A673 (cell line): ENCODE data around the gene MPEG1. TPM values are rescaled to one million over a fixed set of nuclear protein-coding genes. Genes with fewer than 3 reads are reported as not detected.

Experiments
- BruUV-seq: library from RNA; stranded (reverse); fragments of 400-500 nt; replicated peaks from 2 replicates; lab custom pipeline; 2021; lab: Mats Ljungman, UMichigan
- CTCF ChIA-PET: fragments of 300-600 bp; sonication (Branson Sonifier 250); formaldehyde crosslinking; loops from one replicate; lab custom pipeline; 2022; ENCODE audit warnings: antibody characterized with exemption; lab: Charles Lee
- POLR2A ChIA-PET: fragments of 300-600 bp; sonication (Branson Sonifier 250); formaldehyde crosslinking; loops from one replicate; lab custom pipeline; 2022; ENCODE audit warnings: antibody characterized with exemption; ENCODE audit not compliant: low non-redundant PET; lab: Charles Lee
- DNase-seq: peaks from one replicate; pipeline ENCODE4 v3.0.0-alpha.2; 2015; ENCODE audit warnings: low spot score
- H3K27ac ChIP-seq: fragments of 200-600 bp; sonication (generic); 2 replicates; pipeline ENCODE4 v1.5.1; 2016; ENCODE audit warnings: mixed run types, low read depth, mild to moderate bottlenecking, mixed read lengths, antibody characterized with exemption, low read length; ENCODE audit not compliant: poor library complexity, severe bottlenecking
- H3K27me3 ChIP-seq: fragments of 200-600 bp; sonication (generic); replicated peaks from 2 replicates; pipeline ENCODE4 v1.6.1; 2017; ENCODE audit warnings: mixed run types, low read depth, mild to moderate bottlenecking, mixed read lengths, antibody characterized with exemption, low read length; ENCODE audit not compliant: insufficient read depth, poor library complexity
- H3K36me3 ChIP-seq: fragments of 200-600 bp; sonication (generic); 2 replicates; pipeline ENCODE4 v1.6.1; 2016; ENCODE audit warnings: mixed run types, mild to moderate bottlenecking, mixed read lengths, antibody characterized with exemption, low read length; ENCODE audit not compliant: insufficient read depth, poor library complexity, severe bottlenecking
- H3K4me1 ChIP-seq: fragments of 200-600 bp; sonication (generic); 2 replicates; pipeline ENCODE4 v1.6.1; 2017; ENCODE audit warnings: mixed run types, mild to moderate bottlenecking, mixed read lengths, antibody characterized with exemption, low read length; ENCODE audit not compliant: insufficient read depth, poor library complexity, severe bottlenecking
- H3K4me3 ChIP-seq: fragments of 200-600 bp; sonication (generic); 2 replicates; pipeline ENCODE4 v1.5.1; 2016; ENCODE audit warnings: low read depth, mixed run types, mild to moderate bottlenecking, mixed read lengths, low read length; ENCODE audit not compliant: poor library complexity, severe bottlenecking
- H3K9me3 ChIP-seq: fragments of 200-600 bp; sonication (generic); 2 replicates; pipeline ENCODE4 v1.6.1; 2016; ENCODE audit warnings: mixed run types, low read depth, mild to moderate bottlenecking, mixed read lengths, antibody characterized with exemption, low read length; ENCODE audit not compliant: poor library complexity, severe bottlenecking
- CTCF ChIP-seq: fragments of 300-800, 200-600 bp; sonication (generic); conservative IDR thresholded peaks from 2 replicates; pipeline ENCODE4 v1.5.1; 2017; ENCODE audit warnings: low read depth, mild to moderate bottlenecking, antibody characterized with exemption, low read length, moderate library complexity, mixed read lengths
- EZH2 ChIP-seq: fragments of 200-600 bp; sonication (generic); IDR thresholded peaks from 2 replicates; pipeline ENCODE4 v1.6.1; 2017; ENCODE audit warnings: borderline replicate concordance, low read depth, mild to moderate bottlenecking, mixed read lengths, antibody characterized with exemption, low read length; ENCODE audit not compliant: poor library complexity, severe bottlenecking
- intact Hi-C: fragments of 100-400 bp; cut with micrococcal nuclease; formaldehyde crosslinking; loops from one replicate; pipeline ENCODE4 v1.10.0; 2022; ENCODE audit not compliant: unreplicated experiment
- total RNA-seq: library from RNA; stranded (reverse); gene quantifications from 2 replicates; pipeline ENCODE4 v1.2.3, GENCODE V29; 2021

The MPEG1 gene
- total RNA-seq, 1 experiment from 2014 or later: not detected

GRCh38 chr11:59175091-59175501 is 37.6 kb downstream of the MPEG1 start:
- H3K4me3 ChIP-seq: no peak overlapping the region
- no peak for DNase-seq
- peaks cover 7% of the 10 kb centered on the region for H3K27me3 ChIP-seq
- POLR2A ChIA-PET: no interaction called here
- TF ChIP-seq CTCF (no peak), EZH2 (no peak)
- H3K36me3 ChIP-seq: no peaks in the 10 kb centered on the region
- intact Hi-C loops: no loop called here
- H3K4me1 ChIP-seq: peaks cover 22% of the 10 kb centered on the region
- H3K9me3 ChIP-seq: no peaks in the 10 kb centered on the region
- no TSS peak for BruUV-seq
- no peak overlapping the region for H3K27ac ChIP-seq
- CTCF ChIA-PET: interaction anchor here (0.5 kb wide), 1 partner anchor 18 kb away, joined by 3 read pairs; no protein-coding TSS in a partner anchor

GRCh38 chr11:59174664-59175033 is 38.1 kb downstream of the MPEG1 start:
- BruUV-seq: no TSS peak
- CTCF ChIA-PET: no interaction called here
- Histone ChIP-seq H3K4me3 (no peak overlapping the region), H3K36me3 (no peaks in the 10 kb centered on the region), H3K9me3 (no peaks in the 10 kb centered on the region), H3K27ac (no peak overlapping the region), H3K4me1 (peaks cover 22% of the 10 kb centered on the region), H3K27me3 (peaks cover 7% of the 10 kb centered on the region)
- DNase-seq: no peak
- intact Hi-C loops: no loop called here
- POLR2A ChIA-PET: no interaction called here
- TF ChIP-seq CTCF (no peak), EZH2 (no peak)

DNA sequence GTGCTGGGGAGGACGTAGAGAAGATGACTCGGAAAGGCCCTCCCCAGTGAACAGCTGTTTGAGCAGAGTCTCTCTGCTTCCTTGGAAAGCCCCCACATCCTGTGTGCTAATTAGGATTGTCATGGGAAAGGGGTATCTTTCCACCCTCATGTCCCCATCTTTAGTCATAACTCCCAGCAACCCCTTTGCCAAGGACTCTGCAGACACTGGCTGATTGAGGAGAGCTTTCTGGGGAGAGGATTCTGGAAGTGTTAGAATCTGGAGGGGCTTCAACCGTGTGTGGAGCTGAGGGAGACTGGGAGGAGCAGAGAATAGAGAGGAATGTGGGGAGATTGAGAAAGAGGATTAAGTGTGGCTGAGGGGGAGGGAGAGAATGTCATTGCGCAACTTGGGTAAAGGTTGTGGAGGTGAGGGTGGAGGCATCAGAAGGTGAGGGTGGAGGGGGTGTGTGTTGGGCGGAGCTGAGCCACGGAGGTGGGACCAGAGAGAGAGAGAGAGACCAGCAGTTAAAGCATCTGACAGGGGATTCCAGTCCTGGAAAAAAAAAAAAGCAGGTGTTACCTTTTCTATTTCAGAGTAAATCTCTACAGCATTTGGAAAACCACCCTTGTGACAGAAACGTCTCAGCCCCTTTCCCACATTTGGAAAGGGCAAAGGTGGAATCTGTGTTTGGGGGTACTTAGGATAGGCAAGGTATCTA is 38.6 kb downstream of the MPEG1 start:
- peak; percentile 25 for DNase-seq
- BruUV-seq: no TSS peak
- Histone ChIP-seq H3K4me3 (peak overlapping the region; percentile 50), H3K27me3 (peaks cover 7% of the 10 kb centered on the region), H3K36me3 (no peaks in the 10 kb centered on the region), H3K27ac (no peak overlapping the region), H3K4me1 (peaks cover 22% of the 10 kb centered on the region), H3K9me3 (no peaks in the 10 kb centered on the region)
- CTCF ChIA-PET: no interaction called here
- POLR2A ChIA-PET: no interaction called here
- intact Hi-C loops: loop anchor here (2.0 kb wide), 1 partner anchor 13 kb away; no protein-coding TSS in a partner anchor
- TF ChIP-seq CTCF (no peak), EZH2 (no peak)
